ENCODE data around the gene FGF2. TPM values are rescaled to one million over a fixed set of nuclear protein-coding genes. Genes with fewer than 3 reads are reported as not detected.

FGF2 gene
- total and polyA plus RNA-seq, 3 donors from 2014 or later, result 3.0 to 4.9 (median 4.5) TPM

DNA sequence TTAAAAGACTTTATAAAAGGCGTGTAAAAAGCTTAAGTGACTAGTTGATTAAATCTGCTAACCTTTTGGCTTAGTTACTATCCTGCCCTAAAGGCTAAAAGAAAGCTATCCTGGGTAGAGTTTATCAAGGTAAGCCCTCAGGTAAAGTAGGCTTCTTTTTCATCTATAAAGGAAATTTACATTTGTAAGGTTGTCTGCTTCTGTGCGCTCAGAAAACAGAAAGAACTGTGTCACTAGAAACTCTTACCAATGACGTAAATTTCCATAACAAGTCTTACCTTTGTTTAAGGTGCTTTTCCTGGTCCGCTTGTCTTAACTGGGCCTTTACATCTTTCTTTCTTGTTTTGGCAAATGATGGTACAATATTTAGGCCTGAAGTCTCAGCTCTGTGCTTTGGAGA lies 37.7 kb upstream of the FGF2 start:
- no peaks in the 10 kb centered on the region for H3K9me3 ChIP-seq
- no peaks in the 10 kb centered on the region for H3K36me3 ChIP-seq (ENCODE audit: low read depth, missing control alignments)
- H3K4me1 ChIP-seq, result peaks cover under 1% of the 10 kb centered on the region
- DNase-seq, result no peak
- H3K27ac ChIP-seq, result no peak overlapping the region
- no peaks in the 10 kb centered on the region for H3K27me3 ChIP-seq
- 92 to 96% methylated on average over 4 of the region's 4 CpGs for WGBS, 2 donors
- TF ChIP-seq, protein P1, sequence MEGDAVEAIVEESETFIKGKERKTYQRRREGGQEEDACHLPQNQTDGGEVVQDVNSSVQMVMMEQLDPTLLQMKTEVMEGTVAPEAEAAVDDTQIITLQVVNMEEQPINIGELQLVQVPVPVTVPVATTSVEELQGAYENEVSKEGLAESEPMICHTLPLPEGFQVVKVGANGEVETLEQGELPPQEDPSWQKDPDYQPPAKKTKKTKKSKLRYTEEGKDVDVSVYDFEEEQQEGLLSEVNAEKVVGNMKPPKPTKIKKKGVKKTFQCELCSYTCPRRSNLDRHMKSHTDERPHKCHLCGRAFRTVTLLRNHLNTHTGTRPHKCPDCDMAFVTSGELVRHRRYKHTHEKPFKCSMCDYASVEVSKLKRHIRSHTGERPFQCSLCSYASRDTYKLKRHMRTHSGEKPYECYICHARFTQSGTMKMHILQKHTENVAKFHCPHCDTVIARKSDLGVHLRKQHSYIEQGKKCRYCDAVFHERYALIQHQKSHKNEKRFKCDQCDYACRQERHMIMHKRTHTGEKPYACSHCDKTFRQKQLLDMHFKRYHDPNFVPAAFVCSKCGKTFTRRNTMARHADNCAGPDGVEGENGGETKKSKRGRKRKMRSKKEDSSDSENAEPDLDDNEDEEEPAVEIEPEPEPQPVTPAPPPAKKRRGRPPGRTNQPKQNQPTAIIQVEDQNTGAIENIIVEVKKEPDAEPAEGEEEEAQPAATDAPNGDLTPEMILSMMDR (IDR thresholded peaks at IDR 0.05), result no peak
- no peak for TF ChIP-seq POLR2A (IDR thresholded peaks at IDR 0.05)
- H3K4me3 ChIP-seq, result no peak overlapping the region
- intact Hi-C loops (cut with DNase I; ENCODE audit: low total_unique reads), result no loop called here

DNA sequence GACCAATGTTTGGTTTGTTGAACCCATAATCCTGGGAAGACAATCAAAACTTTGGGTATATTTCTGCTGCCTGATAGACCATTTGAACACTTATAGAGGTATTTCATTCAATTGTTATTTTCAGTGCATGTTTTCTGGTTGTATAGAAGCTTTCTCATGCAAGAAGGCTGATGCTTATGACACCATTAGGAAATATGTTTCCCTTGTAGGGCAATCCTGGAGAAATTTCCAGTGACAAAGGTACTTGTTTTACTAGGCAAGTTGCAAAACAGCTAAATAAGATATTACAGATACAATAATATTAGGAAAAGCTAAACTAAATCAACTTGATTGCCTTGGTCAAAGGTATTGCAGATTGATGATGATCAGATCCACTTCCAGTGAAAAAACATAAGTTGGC lies 32.8 kb upstream of the FGF2 start:
- Histone ChIP-seq H3K27me3 (no peaks in the 10 kb centered on the region), H3K27ac (no peak overlapping the region), H3K4me3 (no peak overlapping the region), H3K9me3 (no peaks in the 10 kb centered on the region), H3K4me1 (no peaks in the 10 kb centered on the region), H3K36me3 (ENCODE audit: low read depth, missing control alignments) (no peaks in the 10 kb centered on the region)
- TF ChIP-seq, protein P1 (IDR thresholded peaks at IDR 0.05), result no peak
- no peak for TF ChIP-seq POLR2A (IDR thresholded peaks at IDR 0.05)
- no peak for DNase-seq
- intact Hi-C loops (cut with DNase I; ENCODE audit: low total_unique reads), result no loop called here

DNA sequence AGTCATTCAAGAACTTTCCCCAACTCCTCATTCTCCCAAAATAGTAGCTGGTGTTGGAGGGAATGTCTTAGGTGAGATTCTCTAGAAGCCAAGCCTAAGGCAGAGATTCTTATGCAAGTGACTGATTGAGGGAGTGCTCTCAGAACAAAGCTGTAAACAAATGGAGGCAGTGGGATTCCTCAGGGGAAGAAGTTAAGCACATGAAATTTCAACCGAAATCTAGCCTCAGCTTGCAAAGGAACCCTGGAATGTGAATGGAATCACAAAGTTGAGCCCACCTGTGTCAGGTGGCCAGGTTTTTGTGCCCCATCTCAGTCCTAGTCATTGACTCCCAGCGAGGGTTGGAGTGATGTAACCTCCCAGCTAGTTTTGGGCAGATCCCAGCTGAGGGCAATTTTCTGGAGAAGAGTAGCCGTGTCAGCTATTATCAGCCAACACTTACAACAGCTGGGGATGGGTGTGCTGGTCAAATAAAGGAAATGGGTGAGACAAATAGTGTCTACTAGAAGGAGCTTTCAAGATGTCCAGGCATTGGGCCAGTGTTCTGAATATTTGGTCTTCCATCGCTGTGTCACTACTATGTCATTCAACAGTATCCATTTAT lies 29.7 kb upstream of the FGF2 start:
- no peak for DNase-seq
- no peaks in the 10 kb centered on the region for H3K36me3 ChIP-seq (ENCODE audit: low read depth, missing control alignments)
- peak overlapping the region in 1 of 2 donors; percentile 76 for H3K27ac ChIP-seq
- intact Hi-C loops (cut with DNase I; ENCODE audit: low total_unique reads), result no loop called here
- no peaks in the 10 kb centered on the region for H3K9me3 ChIP-seq
- no peaks in the 10 kb centered on the region for H3K27me3 ChIP-seq
- no peak overlapping the region for H3K4me3 ChIP-seq
- TF ChIP-seq POLR2A (IDR thresholded peaks at IDR 0.05), result no peak
- TF ChIP-seq, protein P1 (IDR thresholded peaks at IDR 0.05), result no peak
- 77 to 89% methylated on average over 4 of the region's 4 CpGs for WGBS, 2 donors
- H3K4me1 ChIP-seq, result no peaks in the 10 kb centered on the region

DNA sequence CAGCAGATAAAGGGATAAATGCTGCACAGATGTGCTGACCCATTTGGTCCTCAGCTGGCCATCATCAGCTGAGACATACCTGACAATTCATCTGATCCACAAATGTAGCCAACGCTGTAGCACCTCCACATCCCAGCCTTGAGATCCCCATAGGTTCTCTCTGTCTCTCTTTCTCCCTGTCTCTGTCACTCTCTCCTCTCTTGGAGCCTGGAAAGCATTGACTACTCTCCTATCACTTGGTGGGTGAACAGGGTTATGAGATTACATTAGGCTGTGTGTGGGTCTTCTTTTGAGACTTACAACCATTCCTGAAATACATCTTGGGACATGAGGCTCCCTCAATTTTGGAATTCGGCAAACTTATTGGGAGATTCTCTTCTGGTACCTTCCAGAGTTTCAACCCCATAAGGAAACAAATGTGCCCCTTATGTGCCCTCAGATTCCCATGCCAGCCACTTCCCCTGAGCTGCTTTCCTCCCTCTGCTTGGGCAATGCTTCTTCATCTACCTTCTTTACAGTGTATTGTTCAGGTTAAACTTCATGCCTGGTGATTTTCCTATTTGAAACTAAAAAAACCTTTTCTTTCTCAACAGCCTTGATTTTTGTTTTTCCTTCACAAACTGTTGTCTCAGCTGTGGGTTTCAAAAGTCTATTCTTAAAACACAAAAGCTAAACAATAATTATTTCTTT lies 29.1 kb upstream of the FGF2 start:
- DNase-seq, result no peak
- H3K4me1 ChIP-seq, result no peaks in the 10 kb centered on the region
- H3K4me3 ChIP-seq, result no peak overlapping the region
- intact Hi-C loops (cut with DNase I; ENCODE audit: low total_unique reads), result no loop called here
- no peaks in the 10 kb centered on the region for H3K27me3 ChIP-seq
- 89 to 93% methylated on average over 2 of the region's 2 CpGs for WGBS, 2 donors
- H3K27ac ChIP-seq, result peak overlapping the region; percentile 10 to 76
- no peaks in the 10 kb centered on the region for H3K9me3 ChIP-seq
- no peaks in the 10 kb centered on the region for H3K36me3 ChIP-seq (ENCODE audit: low read depth, missing control alignments)
- TF ChIP-seq, protein P1 (IDR thresholded peaks at IDR 0.05), result no peak
- TF ChIP-seq POLR2A (IDR thresholded peaks at IDR 0.05), result no peak

DNA sequence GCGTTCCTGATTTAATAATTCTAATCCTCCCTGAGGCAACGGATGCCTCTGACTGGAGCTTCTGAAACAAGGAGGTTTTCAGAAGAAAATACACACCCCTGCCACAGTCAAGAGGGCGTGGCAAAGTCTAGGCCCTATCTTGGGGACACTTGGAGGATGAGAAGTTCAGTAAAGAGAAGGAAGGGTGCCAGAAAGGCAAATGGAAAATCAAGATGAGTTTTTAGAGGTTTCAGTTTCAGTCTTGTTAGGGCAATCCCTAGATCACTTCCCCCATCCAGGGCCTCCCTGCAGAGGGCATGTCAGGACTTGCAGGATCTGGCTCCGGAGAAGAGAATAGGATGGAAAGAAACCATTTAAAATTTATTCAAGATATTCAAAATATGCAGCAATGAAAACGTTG lies 28.5 kb upstream of the FGF2 start:
- DNase-seq, result peak; percentile 56
- intact Hi-C loops (cut with DNase I; ENCODE audit: low total_unique reads), result no loop called here
- Histone ChIP-seq H3K9me3 (no peaks in the 10 kb centered on the region), H3K27me3 (no peaks in the 10 kb centered on the region), H3K4me1 (no peaks in the 10 kb centered on the region), H3K27ac (peak overlapping the region; percentile 10 to 76), H3K36me3 (ENCODE audit: low read depth, missing control alignments) (no peaks in the 10 kb centered on the region), H3K4me3 (no peak overlapping the region)
- no peak for TF ChIP-seq POLR2A (IDR thresholded peaks at IDR 0.05)
- TF ChIP-seq, protein P1 (IDR thresholded peaks at IDR 0.05), result no peak
- WGBS, 2 donors, result 33 to 41% methylated on average over 5 of the region's 5 CpGs

Data from testis (tissue), 3 donors.